Embryonic facial prominence (tissue), 1 donor: ENCODE data around the gene PDLIM4.
A peak's percentile ranks its signal among the peaks of the same experiment; 100 is the strongest.

Experiments
- DNase-seq: peaks from one replicate; pipeline ENCODE4 v3.0.0-alpha.2; 2016; ENCODE audit errors: extremely low spot score

The PDLIM4 gene

GRCh38 chr5:132227485-132228240 is 29.8 kb upstream of the PDLIM4 start, which contains the start of gene P4HA2:
Gene P4HA2, minus strand, starts transcription at chr5:132227853. Its CDS starts 9,227 bp downstream, at chr5:132218626.
- peak; percentile 34 for DNase-seq

- no peak for DNase-seq
These were observed 29.1 kb upstream of the PDLIM4 start for GRCh38 chr5:132228241-132229035.

- no peak for DNase-seq
These were observed 28.3 kb upstream of the PDLIM4 start for GRCh38 chr5:132229236-132229635.

- DNase-seq, result no peak
These were observed 26.6 kb upstream of the PDLIM4 start for GRCh38 chr5:132230871-132231270.

GRCh38 chr5:132232465-132232864 is 25.0 kb upstream of the PDLIM4 start:
- no peak for DNase-seq

GRCh38 chr5:132233081-132233480 is 24.4 kb upstream of the PDLIM4 start:
- DNase-seq, result no peak

- no peak for DNase-seq
These were observed 23.4 kb upstream of the PDLIM4 start for GRCh38 chr5:132233811-132234683.

- no peak for DNase-seq
These were observed 22.8 kb upstream of the PDLIM4 start for GRCh38 chr5:132234684-132235062.

- no peak for DNase-seq
These were observed 22.2 kb upstream of the PDLIM4 start for GRCh38 chr5:132235340-132235739.

GRCh38 chr5:132237141-132237540 is 20.4 kb upstream of the PDLIM4 start:
- no peak for DNase-seq

GRCh38 chr5:132237670-132238069 is 19.8 kb upstream of the PDLIM4 start:
- DNase-seq, result no peak

- no peak for DNase-seq
These were observed 19.2 kb upstream of the PDLIM4 start for GRCh38 chr5:132238169-132238744.

GRCh38 chr5:132238901-132239500 is 18.5 kb upstream of the PDLIM4 start:
- no peak for DNase-seq

GRCh38 chr5:132239776-132240175 is 17.7 kb upstream of the PDLIM4 start:
- DNase-seq, result no peak

GRCh38 chr5:132243366-132243977 is 14.0 kb upstream of the PDLIM4 start:
- no peak for DNase-seq

- DNase-seq, result no peak
These were observed 11.9 kb upstream of the PDLIM4 start for GRCh38 chr5:132245593-132245992.

- DNase-seq, result no peak
These were observed 10.7 kb upstream of the PDLIM4 start for GRCh38 chr5:132246806-132247205.

- DNase-seq, result no peak
These were observed 6.9 kb upstream of the PDLIM4 start for GRCh38 chr5:132250547-132250946.

- DNase-seq, result no peak
These were observed 6.2 kb upstream of the PDLIM4 start for GRCh38 chr5:132251220-132251725.

- DNase-seq, result no peak
These were observed 4.5 kb upstream of the PDLIM4 start for GRCh38 chr5:132253008-132253441.
